Fibroblast of skin of right quadriceps (primary cell): ENCODE data around the gene CCN2.
A peak's percentile ranks its signal among the peaks of the same experiment; 100 is the strongest.

Source experiments
- DNase-seq: peaks from one replicate; pipeline ENCODE4 v3.0.0-alpha.2; 2013

CCN2 gene, protein sequence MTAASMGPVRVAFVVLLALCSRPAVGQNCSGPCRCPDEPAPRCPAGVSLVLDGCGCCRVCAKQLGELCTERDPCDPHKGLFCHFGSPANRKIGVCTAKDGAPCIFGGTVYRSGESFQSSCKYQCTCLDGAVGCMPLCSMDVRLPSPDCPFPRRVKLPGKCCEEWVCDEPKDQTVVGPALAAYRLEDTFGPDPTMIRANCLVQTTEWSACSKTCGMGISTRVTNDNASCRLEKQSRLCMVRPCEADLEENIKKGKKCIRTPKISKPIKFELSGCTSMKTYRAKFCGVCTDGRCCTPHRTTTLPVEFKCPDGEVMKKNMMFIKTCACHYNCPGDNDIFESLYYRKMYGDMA

DNA sequence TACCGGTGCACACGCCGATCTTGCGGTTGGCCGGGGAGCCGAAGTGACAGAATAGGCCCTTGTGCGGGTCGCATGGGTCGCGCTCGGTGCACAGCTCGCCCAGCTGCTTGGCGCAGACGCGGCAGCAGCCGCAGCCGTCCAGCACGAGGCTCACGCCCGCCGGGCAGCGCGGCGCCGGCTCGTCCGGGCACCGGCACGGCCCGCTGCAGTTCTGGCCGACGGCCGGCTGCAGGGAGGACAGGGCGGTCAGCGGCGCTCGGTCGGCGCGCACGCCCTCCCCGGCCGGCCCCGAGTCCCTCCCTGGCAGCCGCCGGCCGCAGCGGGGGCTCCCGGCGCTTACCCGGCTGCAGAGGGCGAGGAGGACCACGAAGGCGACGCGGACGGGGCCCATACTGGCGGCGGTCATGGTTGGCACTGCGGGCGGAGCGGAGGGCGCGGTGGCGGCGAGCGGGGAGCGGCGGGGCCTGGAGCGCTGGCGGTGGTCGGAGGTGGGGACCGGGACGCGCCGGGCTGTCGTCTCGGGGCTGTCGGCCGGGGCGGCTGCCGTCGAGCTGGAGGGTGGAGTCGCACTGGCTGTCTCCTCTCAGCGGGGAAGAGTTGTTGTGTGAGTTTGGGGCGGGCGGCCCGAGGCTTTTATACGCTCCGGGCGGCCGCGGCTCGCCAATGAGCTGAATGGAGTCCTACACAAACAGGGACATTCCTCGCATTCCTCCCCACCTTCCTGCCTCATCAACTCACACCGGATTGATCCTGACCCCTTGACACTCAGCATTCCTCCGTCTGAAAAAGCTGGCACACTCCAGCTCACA is at the start of gene CCN2:
Gene CCN2 (minus strand): TSS at position 606 of the 809 bp plus-strand sequence. CDS start 200 bp downstream, at position 406.
- peak; percentile 99 for DNase-seq

DNA sequence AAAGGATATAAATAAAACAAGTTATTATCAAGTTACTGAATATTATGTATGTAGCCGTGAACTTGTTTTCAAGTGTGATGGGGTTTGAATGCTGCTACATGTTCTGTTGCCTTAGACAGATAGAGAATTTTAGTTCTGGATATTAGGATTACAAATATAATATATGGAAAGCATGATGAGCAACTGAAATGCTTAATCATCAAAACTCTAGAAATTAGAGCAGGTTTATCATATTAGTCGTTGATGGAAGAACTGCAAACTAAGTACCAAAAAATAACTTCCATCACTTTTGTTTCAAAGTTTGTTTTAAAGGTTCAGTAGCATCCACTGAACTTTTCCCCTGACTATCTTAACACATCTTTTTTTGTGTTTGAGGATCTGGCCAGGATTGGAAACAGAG is 49.1 kb upstream of the CCN2 start:
- no peak for DNase-seq

DNA sequence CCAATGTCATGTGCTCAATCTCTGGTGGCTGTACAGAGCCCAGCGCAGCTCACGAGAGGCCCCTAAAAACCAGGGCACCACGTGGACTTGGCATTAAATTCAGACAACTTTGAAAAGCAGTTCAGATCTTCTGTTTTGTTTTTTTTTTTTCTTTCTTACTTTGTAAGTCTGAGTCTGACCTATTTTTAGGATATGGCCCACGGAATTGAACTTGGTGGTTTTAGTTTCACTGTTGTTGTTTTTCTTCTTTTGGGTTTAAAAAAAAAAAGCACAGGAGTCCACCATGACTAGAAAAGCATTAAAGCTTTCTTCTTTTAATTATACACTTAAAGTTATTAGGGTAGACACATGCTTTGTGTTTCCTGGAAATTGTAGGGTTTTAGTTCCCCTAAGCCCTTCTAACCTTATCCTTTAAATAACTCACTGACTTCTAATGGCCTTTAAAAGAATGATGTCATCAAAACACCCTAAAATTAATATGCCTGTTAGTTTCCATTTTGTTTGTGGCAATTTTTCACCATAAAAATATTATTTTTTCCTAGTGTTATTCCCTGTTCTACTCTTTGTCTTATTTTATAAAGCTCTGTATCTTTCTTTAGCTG is 48.5 kb upstream of the CCN2 start:
- no peak for DNase-seq

DNA sequence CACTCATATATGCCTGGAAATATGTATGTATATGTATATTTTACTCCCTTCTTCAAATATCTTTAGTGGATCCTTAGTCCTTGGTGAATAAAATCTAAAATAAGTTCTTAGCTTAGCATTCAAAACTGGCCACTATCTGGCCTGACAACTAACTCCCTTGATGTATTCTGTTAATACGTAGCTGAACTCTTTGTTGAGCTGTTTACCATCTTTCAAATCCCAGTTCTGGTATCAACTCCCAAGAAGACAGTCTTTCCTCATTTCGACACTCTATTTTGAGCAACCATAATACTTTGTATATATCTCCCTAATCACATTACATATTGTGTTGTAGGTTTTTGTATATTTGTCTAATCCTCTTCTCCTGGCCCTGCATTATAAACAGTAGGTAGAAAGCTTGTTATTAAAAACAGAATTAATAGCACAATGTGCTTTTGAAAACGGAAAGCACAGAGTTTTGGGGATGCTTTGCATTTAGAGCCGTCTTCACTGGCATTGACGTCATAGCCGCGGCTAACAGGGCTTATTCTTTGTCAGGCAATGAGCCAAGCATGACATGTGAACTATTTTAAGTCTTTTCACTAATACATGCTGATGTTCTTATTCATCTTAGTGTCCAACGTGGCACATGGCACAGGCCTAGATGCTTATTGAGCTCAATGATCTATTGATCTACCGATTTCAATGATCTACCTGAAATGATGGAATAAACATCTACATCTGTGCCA is 47.2 kb upstream of the CCN2 start:
- peak; percentile 42 for DNase-seq

DNA sequence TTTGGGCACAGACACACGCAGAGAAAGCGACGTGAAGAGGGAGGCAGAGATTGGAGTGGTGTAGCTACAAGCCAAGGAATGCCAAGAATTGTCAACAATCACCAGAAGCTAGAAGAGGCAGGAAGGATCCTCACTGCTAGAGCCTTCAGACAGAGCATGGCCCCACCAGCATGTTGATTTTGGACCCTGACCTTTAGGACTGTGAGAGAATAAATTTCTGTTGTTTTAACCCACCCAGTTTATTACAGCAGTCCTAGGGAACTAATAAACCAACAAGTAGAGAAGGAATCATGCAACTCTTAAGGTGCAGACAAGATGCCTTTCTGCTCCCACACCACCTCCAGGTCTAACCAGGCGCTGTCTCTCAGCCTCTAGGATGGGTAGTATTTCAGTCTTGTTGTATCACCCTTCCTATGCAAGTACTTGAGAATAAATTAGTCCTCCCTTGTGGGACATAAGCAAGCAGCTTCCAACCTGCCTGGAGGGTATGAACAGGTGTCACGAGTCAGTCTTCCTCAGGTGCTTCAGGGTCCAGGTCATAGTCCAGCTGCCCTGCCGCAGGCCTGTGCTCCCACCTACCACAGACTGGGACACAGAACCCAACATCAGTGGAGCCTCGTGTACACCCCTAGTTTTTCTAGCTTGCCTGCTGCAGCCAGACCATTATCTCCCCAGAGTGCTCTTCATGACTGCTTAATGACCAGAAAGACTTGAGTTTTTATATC is 46.4 kb upstream of the CCN2 start:
- DNase-seq, result no peak

DNA sequence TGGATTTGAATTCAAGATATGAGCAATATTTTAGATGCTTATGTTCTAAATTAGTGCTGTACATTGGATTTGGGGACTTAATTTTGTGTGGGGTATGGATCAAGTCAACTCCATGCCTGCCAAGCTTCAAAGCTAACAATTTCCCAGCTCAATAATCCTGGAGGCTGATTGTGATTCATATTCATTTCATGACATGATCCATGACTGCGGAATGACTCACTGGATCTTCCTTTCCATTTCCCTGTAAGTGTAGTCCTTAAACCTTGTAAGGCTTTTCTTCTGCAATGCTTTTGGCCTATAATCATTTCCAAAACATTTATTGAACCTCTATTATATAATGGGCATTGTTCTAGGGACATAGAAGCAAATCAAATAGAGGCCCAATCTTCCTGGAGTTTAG is 44.7 kb upstream of the CCN2 start:
- DNase-seq, result peak; percentile 92

DNA sequence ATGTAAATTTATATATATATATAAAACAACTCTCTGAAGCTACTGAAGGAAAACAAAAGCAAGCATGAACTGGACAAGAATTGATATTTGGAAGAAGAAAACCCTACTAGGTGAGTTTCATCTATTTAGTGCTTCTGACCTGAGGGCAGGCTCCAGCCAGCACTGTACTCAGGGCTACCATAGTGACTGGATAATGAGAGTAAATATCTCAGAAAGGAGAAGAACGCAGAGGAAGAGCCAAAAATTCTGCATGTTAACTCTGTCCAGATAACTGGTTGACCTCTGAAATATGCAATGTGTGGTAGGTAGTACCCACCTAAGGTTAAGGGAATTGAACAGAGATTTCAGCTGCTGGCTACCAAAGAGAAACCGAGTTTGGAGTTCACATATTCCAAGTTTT is 41.4 kb upstream of the CCN2 start:
- DNase-seq, result no peak

DNA sequence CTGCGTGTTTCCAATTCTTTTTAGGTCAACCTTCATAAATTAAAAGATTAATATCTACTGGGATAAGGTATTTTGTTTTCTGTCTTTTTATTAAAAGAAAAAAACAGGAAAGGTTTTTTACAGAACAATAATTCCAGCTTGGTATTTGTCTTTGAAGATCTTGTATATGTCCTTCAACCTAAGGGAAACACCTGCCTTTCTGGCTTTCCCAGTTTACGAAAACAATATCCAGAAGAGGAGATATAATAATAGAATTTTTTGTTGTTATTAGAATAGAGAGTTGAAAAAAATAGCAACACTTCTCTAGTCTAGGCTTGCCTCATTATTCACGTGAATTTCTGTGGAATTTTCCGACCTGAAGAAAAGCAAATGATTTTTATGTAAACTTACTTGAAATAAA is 37.9 kb upstream of the CCN2 start:
- no peak for DNase-seq

DNA sequence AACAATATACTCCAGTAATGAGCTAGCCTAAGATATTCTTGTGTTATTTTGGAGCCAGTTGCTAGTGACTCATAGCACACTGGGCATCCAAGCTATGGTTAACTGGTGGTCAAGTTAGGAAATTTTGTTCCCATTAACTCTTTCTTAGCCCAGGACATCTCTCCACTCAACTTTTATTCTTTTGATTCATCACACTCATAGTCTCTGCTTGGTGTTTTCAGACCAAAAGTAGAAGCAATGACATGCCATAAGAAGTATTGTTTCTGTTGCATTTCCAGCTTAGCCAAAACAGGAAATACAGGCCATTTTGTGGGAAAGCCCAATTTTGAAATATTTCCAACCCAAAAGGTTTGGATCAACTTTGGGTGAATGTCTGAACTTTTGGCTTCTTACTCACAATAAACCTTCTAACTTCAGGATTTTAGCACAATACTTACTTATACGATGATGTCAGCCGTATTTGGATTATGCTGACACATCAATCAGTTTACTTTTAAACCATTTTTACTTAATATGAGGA is 31.6 kb upstream of the CCN2 start:
- DNase-seq, result peak; percentile 93

DNA sequence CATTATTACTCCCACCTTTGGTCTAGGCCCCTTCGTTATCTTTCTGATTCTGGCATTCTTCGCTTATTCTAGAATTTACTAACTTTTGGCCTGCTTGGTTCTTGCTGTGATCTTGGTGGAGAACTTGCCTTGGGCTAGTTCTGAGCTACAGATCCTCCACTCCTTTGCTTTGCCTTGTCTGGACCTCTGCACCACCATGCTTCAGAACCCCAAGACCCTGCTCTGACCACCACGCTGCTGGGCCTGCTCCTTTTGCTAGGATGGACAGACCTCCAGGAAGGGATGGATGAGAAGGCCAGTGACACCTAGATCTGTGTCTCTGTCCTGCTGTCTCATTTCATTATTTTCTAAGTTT is 30.4 kb upstream of the CCN2 start:
- no peak for DNase-seq

DNA sequence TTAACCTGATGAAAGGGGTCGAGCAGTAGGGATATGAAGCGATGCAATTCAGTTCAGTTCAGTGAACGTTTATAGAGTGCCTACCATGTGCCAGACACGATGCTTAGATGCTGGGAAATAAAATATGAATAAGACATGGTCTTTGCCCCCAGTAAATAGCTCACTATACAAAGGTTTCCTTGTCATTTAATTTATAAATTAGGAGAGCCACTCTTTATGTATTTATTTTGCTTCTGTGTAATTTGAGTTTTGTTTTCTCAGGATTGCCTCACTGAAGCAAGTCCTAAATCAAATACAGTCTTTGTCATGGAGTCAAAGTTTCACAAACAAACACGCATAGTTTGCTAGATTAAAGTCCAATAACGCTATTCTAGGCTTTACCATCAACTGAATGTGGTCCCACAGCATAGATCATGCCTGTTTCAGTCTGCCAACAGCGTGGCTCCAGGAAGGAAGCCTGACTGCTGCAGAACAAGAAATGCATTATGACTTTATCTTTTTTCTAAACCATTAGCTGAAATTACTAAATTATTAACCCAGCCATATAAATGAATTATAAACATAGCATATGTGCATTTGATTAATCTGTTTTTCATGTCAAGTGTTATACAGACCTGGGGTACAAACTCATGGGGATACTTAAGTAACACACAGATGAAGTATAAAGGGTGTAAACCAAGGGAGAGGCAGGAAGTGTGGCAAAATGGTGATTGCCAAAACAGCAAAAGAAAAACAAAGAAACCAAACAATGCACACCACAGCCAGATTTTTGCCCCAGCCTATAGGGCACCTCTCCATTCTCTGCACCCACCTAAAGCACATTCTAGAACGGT is 29.8 kb upstream of the CCN2 start:
- no peak for DNase-seq

DNA sequence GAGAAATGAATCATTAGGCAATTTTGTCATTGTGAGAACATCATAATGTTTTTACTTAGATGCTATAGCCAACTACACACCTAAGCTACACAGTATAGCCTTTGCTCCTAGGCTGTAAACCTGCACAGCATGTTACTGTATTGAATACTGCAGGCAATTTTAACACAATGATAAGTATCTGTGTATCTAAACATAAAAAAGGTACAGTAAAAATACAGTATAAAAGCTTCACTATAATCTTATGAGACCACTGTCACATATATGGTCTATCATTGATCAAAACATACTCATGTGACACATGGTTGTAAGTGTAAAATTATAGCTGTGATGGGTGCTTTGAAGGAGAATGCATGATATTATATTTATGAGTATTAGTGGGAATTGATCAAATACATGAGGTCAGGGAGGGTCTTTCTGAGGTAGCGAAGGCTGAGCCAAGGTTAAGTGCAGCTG is 29.2 kb upstream of the CCN2 start:
- DNase-seq, result no peak

DNA sequence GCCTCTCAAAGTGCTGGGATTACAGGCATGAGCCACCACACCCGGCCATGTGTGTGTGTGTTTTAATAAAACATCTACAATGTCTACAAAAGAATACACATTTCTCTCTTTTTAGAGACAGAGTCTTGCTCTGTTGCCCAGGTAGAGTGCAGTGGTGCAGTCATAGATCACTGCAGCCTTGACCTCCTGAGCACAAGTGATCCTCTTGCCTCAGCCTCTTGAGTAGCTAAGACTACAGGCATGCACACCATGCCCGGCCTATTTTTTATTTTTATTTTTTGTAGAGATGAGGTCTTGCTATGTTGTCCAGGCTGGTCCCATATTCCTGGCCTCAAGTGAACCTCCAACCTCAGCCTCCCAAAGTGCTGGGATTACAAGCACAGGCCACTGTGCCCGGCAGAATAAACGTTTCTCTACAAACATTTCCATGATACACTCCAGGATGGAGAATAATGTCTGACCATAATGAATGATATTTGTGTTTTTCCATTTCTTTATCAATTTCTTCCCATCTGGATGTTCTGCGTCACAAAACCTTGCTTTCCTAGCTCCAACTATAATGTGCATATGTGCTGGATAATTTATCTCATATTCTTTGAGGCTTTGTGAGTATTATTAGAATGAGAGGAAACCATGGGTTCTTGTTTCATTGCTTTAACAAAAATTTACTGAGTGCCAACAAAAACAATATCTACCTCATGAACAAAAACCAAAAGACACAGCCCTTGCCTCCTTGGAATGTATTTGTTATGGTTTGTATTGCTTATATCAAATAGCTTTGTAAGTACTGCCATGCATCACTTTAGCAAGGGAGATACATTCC is 28.6 kb upstream of the CCN2 start:
- DNase-seq, result peak; percentile 93

DNA sequence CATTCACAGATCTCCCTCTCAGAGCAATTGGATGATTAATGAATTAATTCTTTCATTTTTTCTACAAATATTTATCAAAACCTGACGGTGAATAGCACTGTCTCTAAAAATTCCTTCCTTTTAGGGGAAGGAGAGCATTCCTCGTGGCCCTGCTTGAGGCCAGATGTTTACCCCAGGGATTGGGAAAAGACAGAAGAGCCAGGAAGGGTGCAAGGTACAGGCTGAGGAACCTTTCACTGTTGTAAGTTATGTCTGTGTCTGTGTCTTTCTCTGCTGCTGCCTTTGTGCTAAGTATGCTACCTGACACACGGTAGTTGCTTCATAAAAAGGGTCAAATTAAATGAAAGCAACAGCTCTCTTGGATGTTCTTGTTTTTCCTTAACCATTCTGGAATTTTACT is 27.4 kb upstream of the CCN2 start:
- DNase-seq, result no peak

DNA sequence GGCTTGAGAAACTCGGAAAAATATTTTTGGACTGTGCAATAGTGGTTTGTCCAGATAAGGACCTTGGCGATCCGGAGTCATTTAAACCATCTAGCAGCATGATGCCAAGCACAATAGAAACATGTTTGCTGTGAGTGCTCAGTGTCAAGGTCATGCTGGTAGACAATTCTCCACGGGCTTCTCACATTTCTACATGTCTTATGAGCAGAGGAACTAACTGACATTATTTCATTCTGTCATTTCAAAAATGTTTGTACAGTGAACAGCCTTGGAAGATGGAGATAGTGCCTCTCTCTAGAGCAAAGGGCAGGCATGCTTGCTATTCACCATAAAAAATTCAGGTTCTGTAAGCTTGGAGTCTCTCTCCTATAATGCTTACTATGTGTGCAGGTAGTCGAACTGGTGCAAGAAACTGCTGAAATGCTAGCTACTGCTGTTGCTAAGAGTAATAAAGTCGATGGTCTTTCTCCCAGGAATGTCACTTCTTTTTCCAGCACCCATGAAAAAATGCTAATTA is 25.4 kb upstream of the CCN2 start:
- DNase-seq, result peak; percentile 32

DNA sequence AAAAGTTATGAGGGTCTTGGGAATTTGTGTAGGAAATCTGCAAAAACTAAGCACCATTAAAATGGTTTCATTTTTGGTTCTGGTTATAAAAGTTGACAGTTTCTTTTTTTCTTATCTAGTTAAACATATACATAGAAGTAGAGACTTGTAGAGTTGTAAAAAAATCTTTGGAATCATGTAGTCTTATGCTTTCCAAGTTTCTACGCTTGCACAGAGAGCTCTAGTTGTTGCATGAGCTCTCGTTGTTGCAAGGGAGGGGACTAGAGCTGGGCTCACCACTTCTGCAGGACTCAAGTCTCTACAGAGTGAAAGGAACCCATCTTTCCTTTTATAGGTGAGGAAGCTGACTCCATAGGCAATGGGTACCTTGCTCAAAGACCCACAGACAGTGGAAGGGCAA is 21.6 kb upstream of the CCN2 start:
- no peak for DNase-seq

DNA sequence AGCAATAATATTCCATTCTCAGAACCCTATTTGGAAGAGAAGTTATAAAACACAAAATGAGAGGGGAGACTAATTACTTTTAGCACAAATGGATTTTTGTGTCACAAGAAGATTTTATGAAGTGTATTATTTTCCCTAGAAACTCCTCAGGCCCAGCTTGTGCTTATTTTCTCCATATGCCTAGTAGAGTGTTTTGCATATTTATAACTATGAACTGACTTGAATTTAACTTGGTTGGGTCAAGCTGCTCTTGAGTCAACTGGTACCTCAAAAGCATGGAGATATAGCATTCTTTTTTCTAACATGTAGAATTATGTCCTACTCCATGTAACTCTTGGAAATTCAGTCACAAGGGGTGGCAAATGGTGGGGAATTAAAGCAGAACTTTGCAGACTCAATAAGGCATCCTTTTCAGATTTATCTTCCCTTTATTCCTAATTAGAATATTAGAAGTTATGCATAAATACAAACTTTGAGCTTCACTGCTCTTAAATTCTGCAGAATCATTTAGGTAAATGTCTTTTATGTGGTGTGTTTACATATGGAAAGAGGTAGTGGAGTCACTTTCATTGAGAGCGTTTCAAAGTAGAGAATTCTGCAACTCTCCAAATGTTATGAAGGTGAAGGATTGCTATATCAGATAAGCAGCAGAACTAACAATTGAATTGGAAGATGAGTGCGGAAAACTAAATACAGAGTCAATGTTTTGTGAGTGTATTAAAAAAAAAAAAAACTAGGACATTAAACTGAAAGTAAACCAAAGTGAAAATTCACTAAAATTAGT is 19.1 kb upstream of the CCN2 start:
- no peak for DNase-seq

DNA sequence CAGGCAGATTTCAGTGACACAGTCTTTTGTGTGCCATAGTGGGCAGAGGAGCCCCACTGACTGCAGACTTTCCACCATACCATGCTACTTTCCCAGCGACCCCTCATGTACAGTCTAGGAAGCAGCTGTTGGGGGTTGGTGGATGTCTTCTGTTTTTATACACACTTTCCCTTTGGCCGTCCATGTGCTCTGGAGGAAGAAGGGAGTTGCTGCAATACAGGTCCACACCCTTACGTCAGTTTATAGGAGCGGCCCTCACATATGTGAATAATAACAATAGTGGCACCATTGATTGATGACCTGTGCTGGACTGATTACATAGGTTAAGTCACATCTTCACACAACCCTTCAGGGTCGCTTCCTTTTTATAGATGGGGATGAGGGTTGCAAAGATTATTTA is 17.5 kb upstream of the CCN2 start:
- no peak for DNase-seq

DNA sequence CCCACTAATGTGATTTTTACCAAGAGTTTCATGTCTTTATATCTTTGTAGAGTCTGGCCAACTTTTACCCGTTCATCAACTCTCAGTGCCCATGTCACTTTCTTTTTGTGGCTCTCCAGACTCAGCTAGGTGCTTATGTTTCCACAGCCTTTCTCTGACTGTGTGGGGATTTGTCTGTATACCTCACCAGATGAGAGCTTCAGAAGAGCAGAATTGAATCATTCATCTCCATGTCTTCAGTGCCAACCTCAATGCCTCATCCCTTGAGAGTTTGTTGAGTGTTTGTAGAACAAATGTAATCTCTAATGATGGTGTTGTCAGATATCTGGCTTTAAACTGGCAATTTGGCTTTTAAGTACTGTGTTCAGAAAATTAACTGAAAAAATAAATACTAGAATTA is 16.8 kb upstream of the CCN2 start:
- no peak for DNase-seq
